ENCODE data around the gene TTC3.

The TTC3 gene

GRCh38 chr21:37208741-37209225 lies 135.7 kb downstream of the TTC3 start:
- no peak overlapping the region for H3K4me3 ChIP-seq (ENCODE audit: control insufficient read depth, low read depth, low read length)
- DNase-seq (ENCODE audit: low read depth): no peak
- no peak for TF ChIP-seq CTCF (IDR thresholded peaks at IDR 0.05; ENCODE audit: control insufficient read depth, insufficient read depth, low read depth, low read length, missing control alignments)

- DNase-seq (ENCODE audit: low read depth): no peak
- no peak overlapping the region for H3K4me3 ChIP-seq (ENCODE audit: control insufficient read depth, low read depth, low read length)
- no peak for TF ChIP-seq CTCF (IDR thresholded peaks at IDR 0.05; ENCODE audit: control insufficient read depth, insufficient read depth, low read depth, low read length, missing control alignments)
These were observed 137.1 kb downstream of the TTC3 start for GRCh38 chr21:37210130-37210529.

- no peak overlapping the region for H3K4me3 ChIP-seq (ENCODE audit: control insufficient read depth, low read depth, low read length)
- DNase-seq (ENCODE audit: low read depth): no peak
- TF ChIP-seq CTCF (IDR thresholded peaks at IDR 0.05; ENCODE audit: control insufficient read depth, insufficient read depth, low read depth, low read length, missing control alignments): no peak
These were observed 137.7 kb downstream of the TTC3 start for GRCh38 chr21:37210799-37211198.

- no peak for DNase-seq (ENCODE audit: low read depth)
- no peak for TF ChIP-seq CTCF (IDR thresholded peaks at IDR 0.05; ENCODE audit: control insufficient read depth, insufficient read depth, low read depth, low read length, missing control alignments)
- H3K4me3 ChIP-seq (ENCODE audit: control insufficient read depth, low read depth, low read length): no peak overlapping the region
These were observed 141.9 kb downstream of the TTC3 start for GRCh38 chr21:37214952-37215351.

GRCh38 chr21:37219761-37220432 lies 146.8 kb downstream of the TTC3 start:
- peak overlapping the region; percentile 43 for H3K4me3 ChIP-seq (ENCODE audit: control insufficient read depth, low read depth, low read length)
- no peak for TF ChIP-seq CTCF (IDR thresholded peaks at IDR 0.05; ENCODE audit: control insufficient read depth, insufficient read depth, low read depth, low read length, missing control alignments)
- DNase-seq (ENCODE audit: low read depth): no peak

GRCh38 chr21:37220433-37220980 lies 147.5 kb downstream of the TTC3 start:
- peak overlapping the region; percentile 43 for H3K4me3 ChIP-seq (ENCODE audit: control insufficient read depth, low read depth, low read length)
- peak; percentile 9 for TF ChIP-seq CTCF (IDR thresholded peaks at IDR 0.05; ENCODE audit: control insufficient read depth, insufficient read depth, low read depth, low read length, missing control alignments)
- no peak for DNase-seq (ENCODE audit: low read depth)
